Fibroblast of skin of right biceps (primary cell): ENCODE measurements around the gene TET1.
"Not testable (repeated sequence)": the region's sequence is repeated elsewhere in the genome, so short reads cannot be mapped to it uniquely, and the experiment has no call there.

Experiments
- DNase-seq: peaks from one replicate; pipeline ENCODE4 v3.0.0-alpha.2; 2013

TET1 gene

GRCh38 chr10:68617691-68618090, 57.6 kb downstream of the TET1 start:
- DNase-seq: not testable (repeated sequence)

DNA sequence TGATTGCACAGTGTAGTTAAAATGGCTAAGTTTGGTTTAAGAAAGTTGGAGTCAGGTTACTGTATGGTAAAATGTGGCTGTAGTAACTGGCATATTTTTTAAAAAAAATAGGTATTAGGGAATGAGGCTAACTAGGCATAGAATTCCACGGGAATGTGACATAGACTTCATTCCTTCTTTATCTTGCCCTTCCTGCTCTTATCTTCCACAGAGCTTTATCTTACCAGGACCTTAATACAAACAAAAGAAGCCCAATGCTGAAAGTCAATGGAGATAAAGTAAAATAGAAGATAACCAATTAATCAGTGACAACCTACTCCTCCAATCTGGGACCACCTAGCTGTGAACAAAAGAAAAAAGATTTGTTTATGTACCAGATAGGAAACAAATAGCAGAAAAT, 58.1 kb downstream of the TET1 start:
- DNase-seq: no peak

DNA sequence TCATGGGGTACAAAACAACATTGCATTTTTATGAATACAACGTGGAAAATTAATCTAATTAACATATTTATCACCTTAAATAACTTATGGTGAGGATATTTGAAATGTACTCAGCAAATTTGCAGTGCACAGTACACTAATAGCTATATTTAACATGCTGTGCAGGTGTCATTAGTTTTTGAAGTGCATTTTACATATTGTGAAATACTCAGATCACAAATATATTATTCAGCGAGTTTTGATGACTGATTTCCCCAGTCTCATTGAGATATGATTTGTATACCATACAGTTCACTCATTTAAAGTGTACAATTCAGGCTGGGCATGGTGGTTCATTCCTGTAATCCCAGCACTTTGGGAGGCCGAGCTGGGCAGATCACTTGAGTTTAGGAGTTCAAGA, 59.5 kb downstream of the TET1 start:
- no peak for DNase-seq

- no peak for DNase-seq
Observed at GRCh38 chr10:68625316-68625921, 65.3 kb downstream of the TET1 start.

DNA sequence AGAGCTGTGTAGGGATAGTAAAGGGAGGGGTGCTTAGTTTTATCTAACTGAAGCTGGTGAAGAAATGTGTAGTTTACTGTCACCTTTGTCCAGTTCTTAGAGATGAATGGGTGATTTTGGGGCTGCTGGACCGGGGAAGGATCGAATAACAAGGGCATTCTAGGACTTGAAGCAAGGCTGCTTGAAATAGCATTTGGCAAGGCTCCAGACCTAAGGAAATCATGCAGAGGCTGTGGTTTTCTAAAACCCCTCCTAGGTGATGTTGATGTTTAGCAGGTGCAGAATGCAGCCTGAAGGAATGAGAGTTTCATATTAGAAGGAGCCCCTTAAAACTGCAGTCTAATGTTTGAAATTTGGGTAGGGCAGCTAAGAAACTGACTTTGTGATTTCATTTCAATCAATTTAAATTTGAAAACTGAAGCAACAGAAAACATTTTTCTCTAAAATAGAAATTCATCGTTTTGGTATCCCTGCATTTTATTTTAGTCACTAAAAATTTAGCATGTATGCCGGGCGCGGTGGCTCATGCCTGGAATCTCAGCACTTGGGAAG, 68.5 kb downstream of the TET1 start:
- DNase-seq: no peak

DNA sequence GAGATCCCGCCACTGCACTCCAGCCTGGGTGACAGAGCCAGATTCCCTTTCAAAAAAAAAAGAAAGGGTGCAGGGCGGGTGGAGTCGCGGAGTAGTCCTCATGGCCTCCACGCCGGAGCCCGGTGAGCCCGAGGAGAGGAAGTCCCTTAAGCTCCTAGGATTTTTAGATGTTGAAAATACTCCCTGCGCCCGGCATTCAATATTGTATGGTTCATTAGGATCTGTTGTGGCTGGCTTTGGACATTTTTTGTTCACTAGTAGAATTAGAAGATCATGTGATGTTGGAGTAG, 72.1 kb downstream of the TET1 start:
- DNase-seq: not testable (repeated sequence)

GRCh38 chr10:68633281-68633680, 73.1 kb downstream of the TET1 start:
- DNase-seq: no peak

GRCh38 chr10:68633816-68634466, 73.8 kb downstream of the TET1 start:
- DNase-seq: no peak

- DNase-seq: no peak
Observed at GRCh38 chr10:68636335-68636734, 76.2 kb downstream of the TET1 start.

DNA sequence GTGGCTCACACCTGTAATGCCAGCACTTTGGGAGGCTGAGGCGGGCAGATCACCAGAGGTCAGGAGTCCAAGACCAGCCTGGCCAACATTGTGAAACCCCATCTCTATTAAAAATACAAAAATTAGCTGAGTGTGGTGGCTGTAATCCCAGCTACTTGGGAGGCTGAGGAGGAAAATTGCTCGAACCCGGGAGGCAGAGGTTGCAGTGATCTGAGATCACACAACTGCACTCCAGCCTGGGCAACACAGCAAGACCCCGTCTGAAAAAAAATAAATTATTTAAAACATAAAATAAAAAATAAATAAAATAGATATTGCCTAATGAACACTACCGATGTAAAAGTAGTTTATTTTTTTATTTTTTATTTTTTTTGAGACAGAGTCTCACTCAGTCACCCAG, 83.4 kb downstream of the TET1 start:
- DNase-seq: not testable (repeated sequence)

DNA sequence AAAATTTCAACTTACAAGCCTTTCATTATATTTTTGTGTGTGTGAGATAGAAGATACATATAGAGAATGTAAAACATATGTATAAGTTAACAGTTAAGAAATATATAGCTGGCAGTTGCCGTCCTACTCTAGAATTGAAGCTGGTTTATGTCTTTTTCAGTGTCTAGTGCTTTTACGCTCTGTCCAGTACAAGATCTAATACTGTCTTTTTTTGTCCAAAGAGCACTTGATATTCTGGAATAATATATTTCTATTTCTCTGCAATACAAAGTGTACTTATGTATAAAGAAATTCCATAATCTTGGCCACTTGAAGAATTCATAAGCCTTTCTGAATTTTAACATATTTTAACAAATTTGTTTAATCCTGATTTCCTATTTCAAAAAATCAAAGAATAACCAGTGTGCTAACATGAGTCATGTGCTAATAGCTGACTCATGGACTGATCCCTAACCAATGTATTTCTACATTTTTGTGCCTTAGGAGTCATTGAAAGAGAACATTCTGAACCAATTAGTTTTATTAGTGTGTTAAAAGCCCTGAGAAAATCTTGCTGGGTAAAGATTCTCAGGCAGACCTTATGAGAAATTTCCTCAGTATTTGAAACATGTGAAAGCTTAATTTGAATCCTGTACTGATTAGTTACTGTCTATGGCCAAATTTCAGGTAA, 87.7 kb downstream of the TET1 start:
- DNase-seq: peak; percentile 88

DNA sequence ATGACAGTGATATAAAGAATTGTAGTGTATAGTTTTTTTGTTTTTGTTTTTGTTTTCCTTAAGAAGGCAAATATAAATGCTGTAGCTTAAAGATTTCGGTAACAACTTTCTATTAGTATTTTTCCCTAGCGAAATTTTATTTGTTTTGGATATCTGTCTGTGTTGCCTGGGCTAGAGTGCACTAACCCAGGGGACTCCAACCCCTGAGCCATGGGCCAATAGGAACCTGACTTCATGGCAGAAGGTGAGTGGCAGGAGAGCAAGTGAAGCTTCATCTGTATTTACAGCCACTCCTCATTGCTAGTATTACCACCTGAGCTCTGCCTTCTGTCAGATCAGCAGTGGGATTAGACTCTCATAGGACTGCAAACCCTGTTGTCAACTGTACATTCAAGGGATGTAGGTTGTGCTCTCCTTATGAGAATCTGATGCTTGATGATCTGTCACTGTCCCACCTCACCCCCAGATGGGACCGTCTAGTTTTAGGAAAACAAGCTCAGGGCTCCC, 95.5 kb downstream of the TET1 start:
- no peak for DNase-seq

DNA sequence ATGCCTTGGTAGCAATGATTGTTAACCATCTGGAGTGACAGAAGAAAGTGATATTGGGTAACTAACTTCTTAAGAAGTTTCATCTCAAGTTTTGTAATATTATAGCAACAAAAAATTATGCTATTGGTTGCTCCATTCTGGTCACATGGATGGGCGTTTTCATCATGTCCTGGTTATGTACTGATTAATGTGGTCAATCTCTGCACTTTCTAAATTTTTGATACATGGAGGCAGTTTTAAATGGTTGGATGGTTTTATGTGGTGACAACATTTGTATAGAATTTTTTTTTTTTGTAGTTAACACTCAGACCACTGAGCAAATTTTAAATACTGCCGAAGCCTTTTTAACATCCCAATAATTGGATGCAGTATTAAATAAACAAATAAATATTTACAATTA, 105.7 kb downstream of the TET1 start:
- peak; percentile 81 for DNase-seq

- DNase-seq: peak; percentile 96
Observed at GRCh38 chr10:68666280-68666760, 106.2 kb downstream of the TET1 start.

DNA sequence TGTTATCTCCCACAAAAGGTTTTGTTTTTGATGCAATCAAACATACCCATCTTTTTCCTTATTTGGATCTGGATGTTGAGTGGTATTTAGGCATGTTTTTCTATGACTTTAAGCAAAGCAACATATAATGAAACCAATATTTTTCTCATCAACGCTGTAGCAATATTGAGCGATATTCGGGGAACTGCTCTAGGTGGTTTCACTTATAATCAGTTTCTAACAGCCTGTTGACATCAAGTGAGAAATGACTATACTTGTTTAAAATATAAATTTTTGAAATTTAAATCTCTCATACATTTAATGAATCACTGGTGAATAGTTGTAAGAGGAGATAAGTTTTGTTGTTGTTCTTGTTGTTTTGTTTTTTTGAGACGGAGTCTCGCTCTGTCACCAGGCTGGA, 108.1 kb downstream of the TET1 start:
- no peak for DNase-seq

DNA sequence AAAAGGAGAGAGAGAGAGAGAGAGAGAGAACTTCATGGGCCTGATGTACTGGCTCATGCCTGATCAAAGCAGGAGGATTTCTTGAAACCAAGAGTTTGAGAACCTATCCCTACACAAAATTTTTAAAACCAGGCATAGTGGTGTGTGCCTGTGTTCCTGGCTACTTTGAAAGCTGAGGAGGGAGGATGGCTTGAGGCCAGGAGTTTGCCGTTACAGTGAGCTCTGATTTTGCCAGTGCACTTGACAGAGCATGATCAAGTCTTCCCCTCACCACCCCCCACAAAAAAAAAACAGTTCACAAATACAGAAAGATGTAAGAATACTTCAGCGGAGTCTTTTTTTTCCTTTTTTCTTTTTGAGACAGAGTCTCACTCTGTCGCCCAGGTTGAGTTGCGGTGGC, 108.8 kb downstream of the TET1 start:
- no peak for DNase-seq

DNA sequence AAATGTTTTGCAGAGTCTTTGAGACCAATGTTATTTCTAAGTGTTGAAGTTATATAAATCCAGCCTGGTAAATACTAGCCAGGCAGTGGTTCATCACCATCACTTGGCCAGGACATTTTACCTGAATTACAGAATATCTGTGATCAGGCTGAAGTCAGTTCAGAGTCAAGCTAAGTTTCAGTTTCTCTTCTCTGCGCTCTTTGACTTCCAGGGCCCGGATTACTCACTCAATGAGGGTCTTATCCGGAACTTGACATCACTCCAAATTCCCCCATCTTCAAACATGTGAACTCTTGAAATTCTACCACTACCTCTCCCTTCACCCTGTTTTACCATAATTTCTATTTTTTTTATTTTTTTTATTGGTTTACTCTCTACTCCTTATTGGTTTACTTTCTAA, 124.3 kb downstream of the TET1 start:
- no peak for DNase-seq

DNA sequence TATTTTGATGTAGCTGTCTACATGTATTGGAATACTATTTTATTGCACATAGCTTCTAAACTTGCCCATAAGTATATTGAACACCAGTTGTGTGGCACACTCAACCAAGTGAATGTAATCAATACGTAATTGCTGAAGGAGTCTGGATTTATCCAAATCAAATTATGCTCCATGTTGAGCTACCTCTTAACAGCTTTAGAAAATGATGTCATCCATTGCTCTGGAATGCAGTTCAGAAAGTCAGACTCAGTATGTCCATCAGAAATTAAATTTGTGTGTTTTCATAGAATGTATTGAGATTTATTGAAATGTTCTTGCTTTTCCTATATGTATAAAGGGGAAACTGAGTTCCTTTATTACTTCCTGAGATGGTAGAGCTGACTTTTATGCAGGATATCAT, 135.9 kb downstream of the TET1 start:
- no peak for DNase-seq

- DNase-seq: no peak
Observed at GRCh38 chr10:68697106-68697505, 137.0 kb downstream of the TET1 start.

DNA sequence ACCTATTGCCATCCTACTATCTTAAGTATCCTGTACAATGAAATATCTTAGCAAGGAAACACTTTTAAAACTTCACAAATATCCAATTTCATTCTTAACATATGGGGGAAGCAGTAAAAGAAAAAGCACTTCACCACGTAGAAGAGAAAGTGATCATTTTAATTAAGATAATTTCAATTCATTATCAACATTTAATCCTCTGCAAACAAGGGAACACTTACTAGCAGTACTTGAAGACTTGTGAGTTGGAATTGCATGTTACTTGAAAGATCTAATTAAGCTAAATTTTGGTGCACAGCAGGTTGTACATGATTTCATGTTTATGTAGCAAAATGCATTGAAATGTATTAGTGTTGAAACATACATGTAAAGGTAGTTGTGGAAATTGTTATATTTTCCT, 140.1 kb downstream of the TET1 start:
- DNase-seq: no peak

DNA sequence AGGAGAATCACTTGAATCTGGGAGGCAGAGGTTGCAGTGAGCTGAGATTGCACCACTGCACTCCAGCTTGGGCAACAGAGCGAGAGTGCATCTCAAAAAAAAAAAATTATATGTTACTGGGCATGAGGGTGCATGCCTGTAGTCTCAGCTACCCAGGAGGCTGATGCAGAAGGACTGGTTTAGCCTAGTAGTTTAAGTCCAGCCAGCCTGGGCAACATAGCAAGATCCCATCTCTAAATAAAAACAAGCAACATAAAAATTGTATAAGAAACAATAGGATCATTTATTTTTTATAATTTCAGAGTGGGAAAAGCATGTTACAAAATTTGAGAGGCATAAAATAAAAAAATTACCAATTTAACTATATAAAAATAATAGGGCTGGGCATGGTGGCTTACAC, 145.4 kb downstream of the TET1 start:
- no peak for DNase-seq

DNA sequence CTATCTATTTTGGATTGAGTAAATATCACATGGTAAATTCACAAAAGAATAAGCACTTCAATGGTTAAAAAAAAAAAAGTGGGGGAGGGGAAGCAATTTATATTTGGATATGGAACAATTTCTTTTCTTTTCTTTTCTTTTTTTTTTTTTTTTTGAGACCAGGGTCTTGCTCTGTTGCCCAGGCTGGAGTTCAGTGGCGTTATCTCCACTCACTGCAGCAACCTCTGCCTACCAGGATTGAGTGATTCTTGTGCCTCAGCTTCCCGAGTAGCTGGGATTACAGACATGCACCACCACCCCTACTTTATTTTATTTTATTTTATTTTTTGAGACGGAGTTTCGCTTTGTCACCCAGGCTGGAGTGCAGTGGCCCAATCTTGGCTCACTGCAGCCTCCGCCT, 148.8 kb downstream of the TET1 start:
- not testable (repeated sequence) for DNase-seq

GRCh38 chr10:68713065-68713464, 152.9 kb downstream of the TET1 start:
- not testable (repeated sequence) for DNase-seq

GRCh38 chr10:68717435-68717834, 157.3 kb downstream of the TET1 start:
- no peak for DNase-seq
